ENCODE results near the gene UQCC5.

GRCh38 chr3:52521488-52521824, 14.9 kb upstream of the UQCC5 start:
- TF ChIP-seq CTCF (IDR thresholded peaks at IDR 0.05; ENCODE audit: low read depth, low read length, missing input control) (no peak), TAF1 (conservative IDR thresholded peaks at IDR 0.05) (no peak), ATF3 (IDR thresholded peaks at IDR 0.05) (no peak), REST (IDR thresholded peaks at IDR 0.05) (no peak), JUND (IDR thresholded peaks at IDR 0.05) (no peak), HNF4G (IDR thresholded peaks at IDR 0.05) (no peak), RAD21 (IDR thresholded peaks at IDR 0.05) (no peak), FOXA1 (IDR thresholded peaks at IDR 0.05) (no peak), EGR1 (IDR thresholded peaks at IDR 0.05; ENCODE audit: low read depth in 2 of 2) (no peak), SP1 (IDR thresholded peaks at IDR 0.05) (no peak), RXRA (IDR thresholded peaks at IDR 0.05) (no peak), MAX (IDR thresholded peaks at IDR 0.05) (no peak), YY1 (IDR thresholded peaks at IDR 0.05) (no peak)

All from liver (tissue), 3 donors.